Kidney glomerular epithelial cell (primary cell): ENCODE data around the gene EXOC2.

Source experiments
- DNase-seq: peaks from one replicate; lab custom pipeline; 2025; lab: John Stamatoyannopoulos, UW

Gene EXOC2

GRCh38 chr6:470051-470900 lies 222.7 kb downstream of the EXOC2 start:
- no peak for DNase-seq

GRCh38 chr6:467671-468082 lies 225.3 kb downstream of the EXOC2 start:
- no peak for DNase-seq

GRCh38 chr6:467111-467510 lies 225.8 kb downstream of the EXOC2 start:
- no peak for DNase-seq

- no peak for DNase-seq
Measured at GRCh38 chr6:466564-466963, 226.4 kb downstream of the EXOC2 start.

- DNase-seq = no peak
Measured at GRCh38 chr6:465531-466348, 227.2 kb downstream of the EXOC2 start.

- DNase-seq = no peak
Measured at GRCh38 chr6:456887-457286, 236.1 kb downstream of the EXOC2 start.

GRCh38 chr6:456358-456867 lies 236.5 kb downstream of the EXOC2 start:
- no peak for DNase-seq

- DNase-seq = no peak
Measured at GRCh38 chr6:455835-456234, 237.1 kb downstream of the EXOC2 start.

GRCh38 chr6:455006-455585 lies 237.8 kb downstream of the EXOC2 start:
- no peak for DNase-seq

- DNase-seq = no peak
Measured at GRCh38 chr6:454148-454991, 238.6 kb downstream of the EXOC2 start.

- no peak for DNase-seq
Measured at GRCh38 chr6:453152-453551, 239.8 kb downstream of the EXOC2 start.

GRCh38 chr6:452301-453067 lies 240.5 kb downstream of the EXOC2 start:
- no peak for DNase-seq

- DNase-seq = no peak
Measured at GRCh38 chr6:451847-452246, 241.1 kb downstream of the EXOC2 start.

- no peak for DNase-seq
Measured at GRCh38 chr6:451336-451735, 241.6 kb downstream of the EXOC2 start.

GRCh38 chr6:449486-450419 lies 243.2 kb downstream of the EXOC2 start:
- DNase-seq = no peak

- DNase-seq = no peak
Measured at GRCh38 chr6:449057-449430, 243.9 kb downstream of the EXOC2 start.

GRCh38 chr6:448296-449056 lies 244.5 kb downstream of the EXOC2 start:
- no peak for DNase-seq

GRCh38 chr6:447381-448165 lies 245.4 kb downstream of the EXOC2 start:
- no peak for DNase-seq
